Neuronal stem cell (in vitro differentiated cells): ENCODE data around the gene TSPAN15.
A peak's percentile ranks its signal among the peaks of the same experiment; 100 is the strongest.

Experiments
- DNase-seq: peaks from one replicate; pipeline ENCODE4 v3.0.0-alpha.2; 2013; ENCODE audit warnings: low spot score
- H2AFZ ChIP-seq: one replicate; pipeline ENCODE4 v1.6.1; 2013; ENCODE audit warnings: mild to moderate bottlenecking, low read length, inconsistent platforms
- H2AK5ac ChIP-seq: 2 replicates; pipeline ENCODE4 v1.6.1; 2013; ENCODE audit warnings: low read depth, mild to moderate bottlenecking, inconsistent platforms, low read length, moderate library complexity, mixed read lengths
- H2BK120ac ChIP-seq: 2 replicates; pipeline ENCODE4 v1.6.1; 2013; ENCODE audit warnings: low read depth, mild to moderate bottlenecking, inconsistent platforms, low read length, moderate library complexity, mixed read lengths
- H2BK12ac ChIP-seq: one replicate; pipeline ENCODE4 v1.6.1; 2013; ENCODE audit warnings: low read length, inconsistent platforms
- H2BK15ac ChIP-seq: 2 replicates; pipeline ENCODE4 v1.6.1; 2013; ENCODE audit warnings: mild to moderate bottlenecking, low read length, inconsistent platforms, mixed read lengths
- H2BK5ac ChIP-seq: one replicate; pipeline ENCODE4 v1.6.1; 2013; ENCODE audit warnings: inconsistent platforms, mild to moderate bottlenecking, low read length, moderate library complexity
- H3K14ac ChIP-seq: one replicate; pipeline ENCODE4 v1.6.1; 2013; ENCODE audit warnings: low read length, inconsistent platforms
- H3K18ac ChIP-seq: 2 replicates; pipeline ENCODE4 v1.6.1; 2013; ENCODE audit warnings: low read length, inconsistent platforms
- H3K23ac ChIP-seq: 2 replicates; pipeline ENCODE4 v1.6.1; 2013; ENCODE audit warnings: low read depth, mild to moderate bottlenecking, mixed read lengths, low read length, inconsistent platforms; ENCODE audit not compliant: poor library complexity
- H3K27ac ChIP-seq: replicated peaks from 3 replicates; pipeline ENCODE4 v1.5.1; 2013; ENCODE audit warnings: low read length, inconsistent platforms
- H3K27me3 ChIP-seq, 3 experiments: 2 replicates each; pipeline ENCODE4 v1.6.1; 2013; ENCODE audit warnings: low read length in 3 of 3, mild to moderate bottlenecking in 2 of 3, inconsistent platforms in 1 of 3, low read depth in 1 of 3, mixed read lengths in 1 of 3, moderate library complexity in 1 of 3; ENCODE audit not compliant: control insufficient read depth in 3 of 3, insufficient read depth in 3 of 3
- H3K36me3 ChIP-seq, 2 donors: replicated peaks in 1 of 2; 2 replicates each; pipeline ENCODE4 v1.6.1; 2013; ENCODE audit warnings: low read length in 2 of 2; ENCODE audit not compliant: control insufficient read depth in 2 of 2, insufficient read depth in 2 of 2
- H3K4ac ChIP-seq: 2 replicates; pipeline ENCODE4 v1.6.1; 2013; ENCODE audit warnings: inconsistent platforms, mild to moderate bottlenecking, low read length, moderate library complexity
- H3K4me1 ChIP-seq, 2 donors: 1 replicate in 1 of 2; 2 replicates in 1 of 2; pipeline ENCODE4 v1.6.1; 2013; ENCODE audit warnings: low read length in 2 of 2, low read depth in 1 of 2; ENCODE audit not compliant: control insufficient read depth in 2 of 2, insufficient read depth in 1 of 2
- H3K4me2 ChIP-seq: one replicate; pipeline ENCODE4 v1.6.1; 2013; ENCODE audit warnings: mild to moderate bottlenecking, low read length, inconsistent platforms; ENCODE audit not compliant: insufficient read depth, poor library complexity, severe bottlenecking
- H3K4me3 ChIP-seq, 2 donors: 2 replicates each; pipeline ENCODE4 v1.5.1; 2013; ENCODE audit warnings: low read length in 2 of 2, mild to moderate bottlenecking in 2 of 2, inconsistent platforms in 1 of 2, moderate library complexity in 1 of 2
- H3K79me1 ChIP-seq: one replicate; pipeline ENCODE4 v1.6.1; 2013; ENCODE audit warnings: low read depth, mild to moderate bottlenecking, inconsistent platforms, low read length, moderate library complexity
- H3K9ac ChIP-seq: one replicate; pipeline ENCODE4 v1.6.1; 2013; ENCODE audit warnings: mild to moderate bottlenecking, low read depth, low read length, inconsistent platforms; ENCODE audit not compliant: poor library complexity
- H3K9me3 ChIP-seq, 2 donors: replicated peaks in 1 of 2; 2 replicates each; pipeline versions ENCODE3 to v1.6.1; 2013; ENCODE audit warnings: low read length in 2 of 2, mild to moderate bottlenecking in 2 of 2, inconsistent platforms in 1 of 2, low read depth in 1 of 2, mixed read lengths in 1 of 2, moderate library complexity in 1 of 2; ENCODE audit not compliant: control insufficient read depth in 2 of 2, insufficient read depth in 1 of 2
- H4K8ac ChIP-seq: one replicate; pipeline ENCODE4 v1.6.1; 2013; ENCODE audit warnings: low read depth, mild to moderate bottlenecking, inconsistent platforms, low read length, moderate library complexity
- H4K91ac ChIP-seq: one replicate; pipeline ENCODE4 v1.6.1; 2013; ENCODE audit warnings: low read length, low read depth, mild to moderate bottlenecking, inconsistent platforms; ENCODE audit not compliant: poor library complexity
- WGBS, 2 donors: extraction: QIAGEN DNeasy Blood & Tissue Kit; methylation state at CpG; one replicate each; pipeline ENCODE4 v1.1.7; 2013; ENCODE audit warnings: missing lambda C conversion rate in 2 of 2, mixed read lengths in 1 of 2; ENCODE audit not compliant: insufficient read length in 2 of 2, insufficient replicate concordance in 1 of 2; ENCODE audit errors: extremely low coverage in 2 of 2; 5-methylcytosine and 5-hydroxymethylcytosine counted together

Gene TSPAN15

DNA sequence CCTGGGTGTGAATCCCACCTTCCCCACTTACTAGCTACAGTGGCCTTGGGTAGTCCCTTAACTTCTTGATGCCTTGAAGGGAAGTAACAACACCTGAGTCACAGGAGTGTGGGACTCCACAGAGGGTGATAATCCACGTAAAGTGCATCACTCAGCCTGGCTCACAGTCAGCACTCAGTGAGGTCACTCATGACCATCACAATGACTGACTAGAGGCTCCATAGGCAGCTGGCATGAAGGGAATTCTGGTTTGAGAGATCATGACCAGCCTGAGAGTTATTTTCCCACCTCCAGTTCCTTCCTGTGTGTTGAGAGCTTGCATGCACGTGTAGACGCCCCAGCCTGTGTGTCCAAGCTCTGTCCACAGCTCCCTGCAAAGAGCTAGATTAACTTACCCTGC, 87.2 kb downstream of the TSPAN15 start:
- Histone ChIP-seq H3K4me2 (no peak overlapping the region), H2BK120ac (no peak overlapping the region), H3K9me3 (peaks cover 12 to 20% of the 10 kb centered on the region in 2 donors), H2BK15ac (no peak overlapping the region), H3K4me3 (no peak overlapping the region), H3K18ac (no peak overlapping the region), H2AFZ (no peak overlapping the region), H3K36me3 (no peaks in the 10 kb centered on the region), H3K23ac (no peak overlapping the region), H3K27me3 (peaks cover 0 to 9% (median 0%) of the 10 kb centered on the region in 3 experiments), H3K27ac (no peak overlapping the region), H2BK12ac (no peak overlapping the region), H4K91ac (no peak overlapping the region), H3K4ac (no peak overlapping the region), H3K79me1 (no peaks in the 10 kb centered on the region), H4K8ac (no peak overlapping the region), H2AK5ac (no peak overlapping the region), H3K9ac (no peak overlapping the region), H3K4me1 (peaks cover 0 to 5% of the 10 kb centered on the region in 2 donors), H3K14ac (no peak overlapping the region), H2BK5ac (no peak overlapping the region)
- WGBS, 2 donors, result no CpG with 5 or more reads among the region's 3 CpGs
- no peak for DNase-seq

- no peaks in the 10 kb centered on the region for H3K79me1 ChIP-seq
- no peak overlapping the region for H3K23ac ChIP-seq
- no peaks in the 10 kb centered on the region for H3K36me3 ChIP-seq
- DNase-seq, result no peak
- H3K4me2 ChIP-seq, result no peak overlapping the region
- no peak overlapping the region for H2BK120ac ChIP-seq
- no peak overlapping the region for H2AFZ ChIP-seq
- no peak overlapping the region for H4K8ac ChIP-seq
- peaks cover 0 to 3% (median 0%) of the 10 kb centered on the region in 3 experiments for H3K27me3 ChIP-seq
- H3K4me3 ChIP-seq, result no peak overlapping the region
- H2BK5ac ChIP-seq, result no peak overlapping the region
- no peak overlapping the region for H3K4ac ChIP-seq
- H3K9ac ChIP-seq, result no peak overlapping the region
- peaks cover 12 to 19% of the 10 kb centered on the region in 2 donors for H3K9me3 ChIP-seq
- H3K27ac ChIP-seq, result no peak overlapping the region
- no peak overlapping the region for H3K18ac ChIP-seq
- WGBS, 2 donors, result no CpG with 5 or more reads among the region's 2 CpGs
- H3K4me1 ChIP-seq, result peaks cover 0 to 19% of the 10 kb centered on the region in 2 donors
- no peak overlapping the region for H2BK12ac ChIP-seq
- no peak overlapping the region for H4K91ac ChIP-seq
- no peak overlapping the region for H3K14ac ChIP-seq
- H2AK5ac ChIP-seq, result no peak overlapping the region
- no peak overlapping the region for H2BK15ac ChIP-seq
Measured at GRCh38 chr10:69541463-69541862, 90.2 kb downstream of the TSPAN15 start.

DNA sequence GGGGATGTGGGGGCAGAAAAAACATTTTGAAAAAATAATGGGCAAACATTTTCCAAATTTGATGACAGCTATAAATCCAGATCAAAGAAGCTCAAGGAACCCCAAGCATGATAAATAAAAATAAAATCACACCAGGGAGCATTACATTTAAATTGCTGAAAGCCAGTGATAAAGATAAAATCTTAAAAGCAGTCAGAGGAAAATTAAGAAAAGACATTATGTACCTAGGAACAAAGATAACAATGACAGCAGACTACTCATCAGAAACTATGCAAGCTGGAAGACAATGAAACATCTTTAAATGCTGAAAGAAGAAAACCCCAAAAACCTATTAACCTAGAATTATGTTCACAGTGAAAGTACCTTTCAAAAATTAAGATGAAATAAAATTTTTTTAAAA, 98.7 kb downstream of the TSPAN15 start:
- Histone ChIP-seq H3K4ac (no peak overlapping the region), H2BK12ac (no peak overlapping the region), H2BK15ac (no peak overlapping the region), H3K4me2 (no peak overlapping the region), H3K14ac (no peak overlapping the region), H3K23ac (no peak overlapping the region), H3K79me1 (no peaks in the 10 kb centered on the region), H2AK5ac (no peak overlapping the region), H4K8ac (no peak overlapping the region), H3K9me3 (peaks cover 7 to 10% of the 10 kb centered on the region in 2 donors), H3K4me3 (no peak overlapping the region), H3K36me3 (no peaks in the 10 kb centered on the region), H3K18ac (no peak overlapping the region), H2BK5ac (no peak overlapping the region), H4K91ac (no peak overlapping the region), H2AFZ (no peak overlapping the region), H3K9ac (no peak overlapping the region), H3K27ac (no peak overlapping the region), H2BK120ac (no peak overlapping the region), H3K4me1 (peaks cover 0 to 4% of the 10 kb centered on the region in 2 donors), H3K27me3 (peaks cover 0 to 3% (median 0%) of the 10 kb centered on the region in 3 experiments)
- DNase-seq, result no peak

- H4K91ac ChIP-seq, result no peak overlapping the region
- no peak overlapping the region for H3K4me2 ChIP-seq
- H2AFZ ChIP-seq, result no peak overlapping the region
- no peaks in the 10 kb centered on the region for H3K36me3 ChIP-seq
- no peak overlapping the region for H3K4me3 ChIP-seq
- no peaks in the 10 kb centered on the region for H3K79me1 ChIP-seq
- no peak overlapping the region for H3K14ac ChIP-seq
- H3K27ac ChIP-seq, result no peak overlapping the region
- H2BK15ac ChIP-seq, result no peak overlapping the region
- WGBS, 2 donors, result no CpG with 5 or more reads among the region's 1 CpG
- H3K23ac ChIP-seq, result no peak overlapping the region
- H3K27me3 ChIP-seq, result peaks cover 0 to 13% (median 0%) of the 10 kb centered on the region in 3 experiments
- no peak overlapping the region for H2BK12ac ChIP-seq
- H2BK120ac ChIP-seq, result no peak overlapping the region
- DNase-seq, result no peak
- no peak overlapping the region for H2BK5ac ChIP-seq
- H3K4me1 ChIP-seq, result no peaks in the 10 kb centered on the region
- no peak overlapping the region for H3K9ac ChIP-seq
- H2AK5ac ChIP-seq, result peak overlapping the region; percentile 56
- peaks cover 7 to 10% of the 10 kb centered on the region in 2 donors for H3K9me3 ChIP-seq
- H3K4ac ChIP-seq, result no peak overlapping the region
- no peak overlapping the region for H4K8ac ChIP-seq
- H3K18ac ChIP-seq, result no peak overlapping the region
Measured at GRCh38 chr10:69552268-69552667, 101.0 kb downstream of the TSPAN15 start.
